Loucy (cell line): ENCODE data around the gene PCYT2.

Experiments
- CTCF ChIP-seq: fragments of 200-600 bp; sonication (generic); conservative IDR thresholded peaks from 2 replicates; pipeline ENCODE4 v1.5.1; 2014; ENCODE audit warnings: mild to moderate bottlenecking, antibody characterized with exemption, low read length
- EZH2phosphoT487 ChIP-seq: fragments of 200-600 bp; IDR thresholded peaks from 2 replicates; pipeline ENCODE4 v1.6.1; 2018; ENCODE audit warnings: antibody characterized with exemption, mild to moderate bottlenecking, moderate library complexity, borderline replicate concordance

DNA sequence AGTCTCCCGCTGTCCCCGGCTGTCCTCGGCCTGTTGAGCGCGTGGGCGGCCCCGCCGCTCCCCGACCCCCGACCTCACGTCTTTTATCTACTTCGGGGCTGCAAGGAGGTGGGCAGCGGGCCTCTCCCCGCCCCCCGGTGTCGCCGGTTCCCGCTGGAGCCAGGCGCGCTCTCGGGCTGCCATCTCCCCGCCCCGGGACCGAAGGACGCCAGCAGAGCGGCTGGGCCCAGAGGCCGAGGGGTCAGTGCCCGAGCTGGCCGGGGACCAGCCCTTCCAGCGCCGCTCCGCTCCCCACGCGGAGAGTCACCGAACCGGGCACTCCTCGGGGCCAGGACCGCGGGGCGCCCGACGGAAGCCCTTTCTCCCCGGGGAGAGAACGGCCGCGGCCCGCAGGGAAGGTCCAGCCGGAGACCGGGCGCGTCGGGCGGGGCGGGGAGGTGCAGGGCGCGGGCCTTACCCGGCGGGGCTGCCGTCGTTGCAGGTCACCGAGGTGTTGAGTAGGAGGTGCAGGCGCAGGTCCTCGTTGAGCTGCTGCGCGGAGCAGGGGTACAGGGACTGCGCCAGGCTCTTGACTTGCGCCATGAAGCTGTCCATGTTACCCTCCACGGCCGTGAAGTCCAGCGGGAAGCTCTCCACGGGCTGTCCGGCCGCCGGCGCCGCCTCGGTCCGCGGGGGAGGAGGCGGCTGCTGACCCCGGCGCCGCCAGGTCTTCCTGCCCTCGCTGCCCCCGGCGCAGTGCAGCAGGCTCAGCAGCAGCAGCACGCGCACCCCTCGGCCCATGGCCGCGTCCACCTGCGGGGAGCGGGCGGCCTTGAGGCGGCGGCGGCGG is 49.1 kb upstream of the PCYT2 start:
- TF ChIP-seq CTCF (no peak), EZH2phosphoT487 (no peak)
